HG02973 (cell line): Measurements from ENCODE around the gene OLAH.
A peak's percentile ranks its signal among the peaks of the same experiment; 100 is the strongest.

Experiments
- ATAC-seq: cut with Tn5 transposase; IDR thresholded peaks from one replicate; pipeline ENCODE4 v1.9.1; 2021; ENCODE audit warnings: moderate library complexity; ENCODE audit not compliant: unreplicated experiment

OLAH gene

DNA sequence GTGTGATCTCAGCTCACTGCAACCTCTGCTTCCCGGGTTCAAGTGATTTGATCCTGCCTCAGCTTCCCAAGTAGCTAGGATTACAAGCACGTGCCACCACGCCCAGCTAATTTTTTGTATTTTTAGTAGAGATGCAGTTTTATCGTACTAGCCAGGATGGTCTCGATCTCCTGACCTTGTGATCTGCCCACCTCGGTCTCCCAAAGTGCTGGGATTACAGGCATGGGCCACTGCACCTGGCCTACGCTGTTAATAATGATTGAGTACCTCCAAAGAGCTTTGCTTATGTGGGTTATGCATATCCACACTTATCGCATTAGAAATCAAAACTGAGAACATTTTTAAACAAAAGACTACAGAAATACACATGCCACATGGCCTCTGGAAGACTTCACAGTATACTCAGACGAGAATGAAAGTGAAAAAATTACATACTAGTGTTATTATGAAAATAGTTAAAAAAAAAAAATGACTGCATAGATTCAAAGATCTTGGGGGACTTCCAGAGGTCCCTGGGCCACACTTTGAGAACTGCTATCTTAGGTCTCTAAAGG lies 78.8 kb downstream of the OLAH start:
- peak; percentile 78 for ATAC-seq
